NB4 (cell line): ENCODE results near the gene UPF3A.
"Not testable (repeated sequence)": the region's sequence is repeated elsewhere in the genome, so short reads cannot be mapped to it uniquely, and the experiment has no call there.

Experiments used
- DNase-seq: peaks from one replicate; pipeline ENCODE4 v3.0.0; 2010; ENCODE audit warnings: low read depth
- H3K4me3 ChIP-seq: one replicate; pipeline ENCODE4 v1.5.1; 2011; ENCODE audit warnings: mild to moderate bottlenecking, low read depth, low read length, moderate library complexity
- CTCF ChIP-seq: IDR thresholded peaks from one replicate; pipeline ENCODE4 v1.5.1; 2012; ENCODE audit warnings: low read depth, low read length
- MAX ChIP-seq: IDR thresholded peaks from 2 replicates; pipeline ENCODE4 v1.6.1; 2011; ENCODE audit warnings: low read depth, low read length
- MYC ChIP-seq: IDR thresholded peaks from 2 replicates; pipeline ENCODE4 v1.6.1; 2011; ENCODE audit warnings: low read depth, low read length
- POLR2A ChIP-seq: IDR thresholded peaks from 2 replicates; pipeline ENCODE4 v1.6.1; 2011; ENCODE audit warnings: mild to moderate bottlenecking; ENCODE audit not compliant: insufficient read length; ENCODE audit errors: extremely low read depth

Gene UPF3A

GRCh38 chr13:114323349-114323748, 41.9 kb downstream of the UPF3A start:
- no peak for DNase-seq
- TF ChIP-seq POLR2A (no peak), MYC (no peak), MAX (no peak), CTCF (no peak)

GRCh38 chr13:114324334-114324733, 42.9 kb downstream of the UPF3A start:
- H3K4me3 ChIP-seq = no peak overlapping the region
- no peak for DNase-seq
- TF ChIP-seq POLR2A (no peak), MAX (no peak), MYC (no peak), CTCF (no peak)

More at GRCh38 chr13:114323349-114323748, 41.9 kb downstream of the UPF3A start:
- H3K4me3 ChIP-seq = no peak overlapping the region

GRCh38 chr13:114325729-114326128, 44.3 kb downstream of the UPF3A start:
- no peak overlapping the region for H3K4me3 ChIP-seq
- peak; percentile 45 for DNase-seq
- TF ChIP-seq MAX (no peak), MYC (0 out of 2 replicates have a peak, but pooled peaks have one; percentile 28)

GRCh38 chr13:114328034-114328433, 46.6 kb downstream of the UPF3A start:
- H3K4me3 ChIP-seq = no peak overlapping the region
- TF ChIP-seq POLR2A = no peak
- no peak for DNase-seq

- H3K4me3 ChIP-seq = no peak overlapping the region
- TF ChIP-seq MYC (no peak), CTCF (no peak), MAX (no peak)
- DNase-seq = no peak
Observed at GRCh38 chr13:114328595-114328994, 47.2 kb downstream of the UPF3A start.

GRCh38 chr13:114330086-114330485, 48.7 kb downstream of the UPF3A start:
- H3K4me3 ChIP-seq = no peak overlapping the region
- TF ChIP-seq MYC = no peak
- no peak for TF ChIP-seq CTCF
- TF ChIP-seq MAX = no peak
- TF ChIP-seq POLR2A = no peak
- no peak for DNase-seq

- not testable (repeated sequence) for H3K4me3 ChIP-seq, DNase-seq
Observed at GRCh38 chr13:114333881-114334280, 52.5 kb downstream of the UPF3A start.
